GM18499 (cell line): ENCODE measurements around the gene HS3ST5.
"Not testable (repeated sequence)": the region's sequence is repeated elsewhere in the genome, so short reads cannot be mapped to it uniquely, and the experiment has no call there.

Source experiments
- ATAC-seq: cut with Tn5 transposase; IDR thresholded peaks from one replicate; pipeline ENCODE4 v1.9.1; 2021; ENCODE audit warnings: moderate number of reproducible peaks; ENCODE audit not compliant: insufficient read depth, unreplicated experiment

The HS3ST5 gene

DNA sequence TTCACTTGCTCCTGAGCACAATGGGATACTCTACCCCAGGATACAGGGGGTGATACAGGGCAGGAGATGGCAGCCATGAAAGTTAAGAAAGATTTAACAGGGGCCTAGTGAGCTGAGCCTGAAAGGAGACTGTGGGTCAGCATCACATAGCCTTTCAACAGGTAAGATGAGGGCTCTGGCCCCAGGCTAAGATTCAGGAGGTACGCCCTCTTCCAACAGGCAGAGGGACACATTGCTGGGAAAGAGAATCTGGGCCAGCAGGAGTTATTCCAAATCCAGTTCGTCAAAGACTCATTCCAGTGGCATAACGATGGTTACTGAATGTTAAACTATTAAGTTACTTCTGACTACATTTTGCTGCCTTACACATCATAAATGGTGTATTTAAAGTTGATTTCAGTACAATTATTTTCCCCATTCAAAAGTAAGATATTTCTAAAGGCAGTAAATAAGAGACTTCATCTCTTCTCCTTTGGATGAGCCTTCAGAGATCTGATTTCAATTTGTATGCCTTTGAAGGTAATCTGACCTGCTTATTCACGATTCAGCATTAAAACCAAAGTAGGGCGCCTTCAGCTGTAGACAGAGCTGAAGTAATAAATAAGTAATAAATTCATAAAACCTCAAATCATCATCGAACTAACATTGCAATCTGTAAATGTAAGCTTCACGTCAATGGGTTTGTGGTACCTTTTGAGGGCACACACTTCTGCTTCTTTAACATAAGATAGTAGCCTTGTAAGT, 62.4 kb downstream of the HS3ST5 start:
- ATAC-seq, result no peak

- ATAC-seq, result no peak
Observed at GRCh38 chr6:114277220-114277619, 65.6 kb downstream of the HS3ST5 start.

GRCh38 chr6:114276783-114277182, 66.0 kb downstream of the HS3ST5 start:
- no peak for ATAC-seq

GRCh38 chr6:114274836-114275235, 68.0 kb downstream of the HS3ST5 start:
- no peak for ATAC-seq

DNA sequence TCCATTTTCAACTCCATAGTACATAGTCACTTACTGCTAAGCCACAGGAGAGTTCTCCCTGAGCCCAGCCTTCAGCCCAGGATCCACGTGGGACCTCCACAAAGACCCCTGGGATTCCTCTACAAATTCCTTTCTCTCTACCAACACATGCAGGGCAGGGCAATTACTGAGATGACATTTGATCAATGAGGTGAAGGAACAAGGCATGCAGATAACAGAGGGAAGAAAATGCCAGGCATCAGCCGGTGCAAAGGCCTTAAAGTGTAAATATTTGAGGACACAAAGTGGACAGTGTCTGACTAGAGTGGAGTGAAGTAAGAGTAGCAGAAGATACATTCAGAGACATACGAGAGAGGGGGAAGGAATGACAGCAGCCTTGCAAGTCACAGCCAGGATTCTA, 70.2 kb downstream of the HS3ST5 start:
- ATAC-seq, result no peak

GRCh38 chr6:114271405-114271804, 71.4 kb downstream of the HS3ST5 start:
- no peak for ATAC-seq

DNA sequence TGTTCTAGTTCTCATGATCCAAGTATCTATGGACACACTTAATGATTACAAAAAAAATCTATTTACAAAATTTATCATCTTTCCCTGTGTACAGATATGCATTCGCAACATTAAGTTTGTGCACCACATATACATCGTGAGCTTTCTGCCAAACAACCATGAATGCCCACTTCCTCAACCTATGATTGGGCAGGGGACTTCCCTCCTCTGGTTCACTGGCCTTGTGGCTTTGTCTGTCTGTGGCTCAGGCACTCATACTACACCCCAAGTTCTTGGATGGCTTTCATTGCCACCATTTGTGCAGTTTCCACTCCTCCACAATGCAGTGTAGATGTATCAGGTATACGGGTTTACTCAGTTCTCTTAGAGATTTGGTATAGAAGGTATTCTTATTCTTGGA, 74.9 kb downstream of the HS3ST5 start:
- ATAC-seq, result no peak

DNA sequence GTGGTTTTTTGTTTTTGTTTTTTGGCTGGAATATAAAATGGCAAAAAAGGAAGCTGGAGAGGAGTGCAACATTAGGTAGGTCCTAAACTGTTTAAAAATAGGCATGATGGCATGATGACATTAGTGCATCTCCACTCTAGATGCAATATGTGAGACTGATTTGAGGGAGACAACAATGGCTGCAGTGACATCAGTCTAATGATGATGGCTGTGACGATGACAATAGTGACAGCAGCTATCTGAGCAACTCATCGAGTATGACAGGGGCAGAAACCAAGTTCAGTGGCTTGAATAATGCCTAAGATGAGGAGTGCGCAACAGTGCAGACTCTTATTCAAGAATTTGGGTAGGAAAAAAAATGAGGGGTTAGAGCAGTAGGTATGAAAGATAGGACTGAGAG, 82.0 kb downstream of the HS3ST5 start:
- ATAC-seq, result no peak

DNA sequence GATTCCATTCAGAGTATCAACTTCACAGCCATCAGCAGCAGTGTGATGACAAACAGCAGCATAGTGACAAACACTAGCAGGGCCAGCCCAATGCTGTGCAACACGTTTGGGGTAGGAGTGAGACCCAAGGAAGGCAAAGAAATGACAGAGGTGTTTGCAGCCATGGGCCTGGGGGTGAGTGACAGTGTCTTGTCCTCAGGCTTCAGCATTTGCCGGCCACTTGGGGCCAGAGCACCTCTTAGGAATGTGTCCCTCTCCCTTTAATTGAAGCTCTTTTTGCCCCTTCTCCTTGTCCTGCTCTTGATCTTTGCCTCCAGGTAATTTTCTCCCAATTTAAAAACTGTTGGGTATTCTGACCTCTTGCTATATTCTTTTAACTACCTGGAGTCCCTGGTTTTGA, 84.4 kb downstream of the HS3ST5 start:
- no peak for ATAC-seq

- no peak for ATAC-seq
Observed at GRCh38 chr6:114253431-114253830, 89.4 kb downstream of the HS3ST5 start.

DNA sequence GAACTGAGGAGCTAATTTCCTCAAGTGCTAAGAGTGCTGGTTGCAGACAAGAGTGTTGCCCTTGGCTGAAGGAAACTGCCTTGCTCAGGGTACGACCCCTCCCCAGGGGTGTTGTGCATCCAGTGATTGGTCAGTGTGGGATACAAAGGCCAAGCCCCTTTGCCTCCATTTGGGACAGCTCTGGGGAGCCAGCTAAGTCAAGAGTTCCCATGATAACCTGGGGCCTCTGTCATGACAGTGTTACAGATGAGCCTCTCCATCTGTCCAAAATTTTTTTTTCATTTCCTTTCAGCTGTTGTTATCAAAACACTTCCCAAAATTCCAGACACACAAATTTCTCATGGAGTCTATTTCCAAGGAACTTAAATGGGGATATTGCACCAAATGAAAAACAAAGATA, 93.3 kb downstream of the HS3ST5 start:
- ATAC-seq, result no peak

DNA sequence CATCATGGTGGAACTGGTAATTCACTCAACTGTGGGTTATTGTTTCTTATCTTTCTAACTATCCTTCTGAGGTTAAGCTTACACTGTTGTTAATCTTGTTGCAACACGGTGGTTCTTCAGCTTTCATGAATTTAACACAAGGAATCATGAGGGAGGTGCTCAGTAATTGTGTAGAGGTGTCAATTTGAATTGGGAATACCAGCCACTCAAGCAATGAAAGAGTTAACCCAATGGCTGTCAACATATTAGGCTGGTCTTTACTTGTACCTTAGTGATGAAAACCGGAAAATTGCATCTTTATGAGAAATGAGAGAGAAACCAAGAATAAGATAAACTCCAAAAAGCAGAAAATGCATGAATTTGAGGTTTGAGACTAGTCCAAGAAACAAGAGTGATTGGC, 95.7 kb downstream of the HS3ST5 start:
- no peak for ATAC-seq

DNA sequence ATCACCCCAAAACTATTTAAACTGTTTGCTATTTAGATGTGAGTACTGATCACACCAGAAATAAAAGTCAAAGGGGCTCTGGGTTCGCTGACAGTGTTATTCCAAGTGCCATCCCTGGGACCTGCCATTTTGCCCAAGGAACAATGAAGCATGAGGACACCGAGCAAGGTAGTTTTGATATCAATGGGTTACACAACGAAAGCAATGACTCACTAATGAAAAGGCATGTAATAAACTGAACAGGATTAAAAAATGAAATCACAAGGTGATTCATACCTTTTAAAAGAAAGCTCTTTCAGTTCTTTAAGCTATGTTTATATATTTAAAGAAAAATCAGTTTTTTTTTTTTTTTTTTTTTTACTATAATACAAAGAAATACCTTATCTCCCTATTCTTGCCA, 102.0 kb downstream of the HS3ST5 start:
- ATAC-seq, result no peak

DNA sequence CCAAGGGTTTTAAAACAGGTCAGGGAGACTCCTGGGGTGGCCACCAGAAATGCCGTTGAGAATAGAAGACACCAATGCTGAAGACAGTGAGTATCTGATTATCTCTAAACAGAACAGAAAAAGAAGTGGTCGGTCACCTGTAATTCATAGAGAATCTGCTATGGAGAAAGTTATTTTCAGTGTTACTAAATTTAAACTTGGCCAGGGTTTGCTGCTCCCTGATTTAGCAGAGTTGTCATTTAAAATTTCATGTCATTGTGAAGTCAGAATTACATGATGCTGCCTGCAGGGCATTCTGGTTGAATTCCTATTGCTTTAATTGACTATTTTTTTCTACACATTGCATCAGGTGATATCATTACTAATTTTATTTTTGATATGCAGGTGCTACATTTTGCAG, 114.1 kb downstream of the HS3ST5 start:
- ATAC-seq, result no peak

GRCh38 chr6:114227944-114228468, 114.8 kb downstream of the HS3ST5 start:
- no peak for ATAC-seq

DNA sequence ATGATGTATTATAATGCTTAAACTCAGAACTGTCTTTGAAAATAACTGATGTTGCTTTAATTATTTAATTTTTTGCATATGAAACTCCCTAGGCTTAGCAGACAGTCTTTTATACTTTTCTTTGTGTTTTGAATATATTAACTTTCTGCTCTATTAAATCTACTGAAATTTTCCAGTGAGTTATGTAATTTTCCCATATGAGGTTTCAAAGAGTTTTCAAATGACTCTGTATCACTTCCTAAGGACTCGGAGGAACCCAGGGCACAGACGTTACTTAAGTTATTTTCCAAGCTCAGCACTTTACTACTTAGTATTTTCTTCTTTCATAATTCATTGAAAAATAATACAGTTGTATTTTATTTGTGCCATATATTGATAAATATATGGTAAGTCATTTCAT, 122.6 kb downstream of the HS3ST5 start:
- ATAC-seq, result no peak

DNA sequence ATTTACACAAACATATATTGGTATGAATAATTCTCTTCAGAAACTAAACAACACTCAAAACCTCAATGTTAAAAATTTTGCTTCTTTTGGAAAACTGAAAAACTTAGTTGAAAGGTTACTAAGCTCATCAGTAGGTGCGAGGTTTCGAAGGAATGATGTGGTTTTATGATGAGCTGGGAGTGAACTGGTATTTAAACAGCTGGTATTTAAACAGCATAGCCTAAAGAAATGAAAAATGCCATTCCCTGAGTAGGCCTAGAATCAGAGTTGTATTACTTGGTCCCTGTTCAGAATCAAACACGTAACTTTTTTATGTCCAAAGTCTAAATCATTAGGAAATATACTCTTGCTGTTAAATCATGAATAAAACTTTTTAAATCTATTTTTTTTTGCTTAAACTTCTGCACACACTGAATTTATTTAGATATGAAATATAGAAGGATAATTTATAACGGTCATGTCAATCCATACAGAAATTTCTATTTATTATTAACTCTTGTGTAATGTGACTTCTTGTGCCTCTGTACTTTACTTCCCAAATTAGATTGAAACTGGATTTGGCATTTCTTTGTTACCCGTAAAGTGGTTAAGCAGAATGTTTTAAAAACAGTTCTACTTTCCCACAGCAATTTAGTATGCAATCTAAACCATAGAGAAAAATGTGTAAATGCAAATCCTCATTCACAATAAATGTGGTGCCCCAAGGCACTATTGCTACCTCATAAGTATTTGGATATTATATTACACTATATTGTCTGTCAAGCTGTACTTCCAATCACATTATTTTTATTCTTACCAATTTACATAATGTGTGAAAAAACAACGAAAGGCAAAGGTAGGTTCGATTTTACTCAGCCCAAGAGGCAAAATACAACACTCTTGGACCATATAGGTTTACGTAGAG, 124.1 kb downstream of the HS3ST5 start:
- no peak for ATAC-seq

DNA sequence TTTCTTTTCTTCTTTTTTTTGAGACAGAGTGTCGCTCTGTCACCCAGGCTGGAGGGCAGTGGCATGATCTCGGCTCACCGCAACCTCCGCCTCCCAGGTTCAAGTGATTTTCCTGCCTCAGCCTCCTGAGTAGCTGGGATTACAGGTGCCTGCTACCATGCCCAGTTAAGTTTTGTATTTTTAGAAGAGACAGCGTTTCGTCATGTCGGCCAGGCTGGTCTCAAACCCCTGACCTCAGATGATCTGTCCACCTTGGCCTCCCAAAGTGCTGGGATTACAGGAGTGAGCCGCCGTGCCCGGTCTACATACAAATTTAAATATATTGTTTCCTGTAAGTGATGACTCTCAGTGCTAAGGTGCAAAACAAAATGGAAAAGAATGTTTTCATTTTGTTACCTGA, 124.8 kb downstream of the HS3ST5 start:
- ATAC-seq, result not testable (repeated sequence)

GRCh38 chr6:114216789-114217467, 125.9 kb downstream of the HS3ST5 start:
- ATAC-seq, result no peak

DNA sequence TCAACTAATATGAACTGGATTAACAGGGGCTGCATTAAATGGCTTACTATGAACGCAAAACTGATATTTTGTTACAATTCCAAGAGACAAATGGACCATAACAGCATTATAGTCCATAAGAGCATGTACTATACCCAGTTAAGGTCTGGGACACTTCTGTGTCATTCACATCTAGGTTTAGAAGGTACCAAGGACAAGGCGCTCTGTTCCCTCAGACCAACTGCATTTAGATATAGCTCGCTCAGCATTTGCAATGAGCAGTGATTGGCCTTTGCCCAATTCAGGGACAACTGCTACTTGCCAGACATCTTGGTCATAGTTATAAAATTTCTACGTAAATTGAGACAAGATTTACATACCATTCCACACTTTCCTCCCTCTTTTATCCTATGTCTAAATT, 132.4 kb downstream of the HS3ST5 start:
- no peak for ATAC-seq

GRCh38 chr6:114203460-114203859, 139.4 kb downstream of the HS3ST5 start:
- ATAC-seq, result no peak
